ENCODE results near the gene SLC25A45.

SLC25A45 gene

GRCh38 chr11:65382033-65382803 lies at the start of gene SLC25A45:
Gene SLC25A45, minus strand, starts transcription at chr11:65382646. Its CDS starts 695 bp downstream, at chr11:65381951.
- DNase-seq (ENCODE audit: insufficient read length, low spot score) = peak; percentile 83

GRCh38 chr11:65431451-65432099 lies 49.1 kb upstream of the SLC25A45 start:
- DNase-seq (ENCODE audit: insufficient read length, low spot score) (no peak), FAIRE-seq (no peak)

More at GRCh38 chr11:65382033-65382803, at the start of gene SLC25A45:
- peak; percentile 95 for FAIRE-seq

- FAIRE-seq (no peak), DNase-seq (ENCODE audit: insufficient read length, low spot score) (no peak)
Observed at GRCh38 chr11:65430406-65431217, 48.2 kb upstream of the SLC25A45 start.

GRCh38 chr11:65429724-65430405 lies 47.4 kb upstream of the SLC25A45 start:
- DNase-seq (ENCODE audit: insufficient read length, low spot score) = no peak
- FAIRE-seq = no peak

- DNase-seq (ENCODE audit: insufficient read length, low spot score) (no peak), FAIRE-seq (no peak)
Observed at GRCh38 chr11:65429068-65429681, 46.7 kb upstream of the SLC25A45 start.

GRCh38 chr11:65428578-65429067 lies 46.2 kb upstream of the SLC25A45 start:
- DNase-seq (ENCODE audit: insufficient read length, low spot score) = no peak
- FAIRE-seq = no peak

- no peak for FAIRE-seq
- no peak for DNase-seq (ENCODE audit: insufficient read length, low spot score)
Observed at GRCh38 chr11:65427691-65428577, 45.5 kb upstream of the SLC25A45 start.

- FAIRE-seq (no peak), DNase-seq (ENCODE audit: insufficient read length, low spot score) (no peak)
Observed at GRCh38 chr11:65426839-65427690, 44.6 kb upstream of the SLC25A45 start.

- DNase-seq (ENCODE audit: insufficient read length, low spot score) (no peak), FAIRE-seq (no peak)
Observed at GRCh38 chr11:65425971-65426838, 43.8 kb upstream of the SLC25A45 start.

GRCh38 chr11:65425105-65425970 lies 42.9 kb upstream of the SLC25A45 start:
- no peak for FAIRE-seq

GRCh38 chr11:65424205-65425104 lies 42.0 kb upstream of the SLC25A45 start:
- FAIRE-seq (no peak), DNase-seq (ENCODE audit: insufficient read length, low spot score) (no peak)

More at GRCh38 chr11:65425105-65425970, 42.9 kb upstream of the SLC25A45 start:
- no peak for DNase-seq (ENCODE audit: insufficient read length, low spot score)

- DNase-seq (ENCODE audit: insufficient read length, low spot score) = no peak
- FAIRE-seq = no peak
Observed at GRCh38 chr11:65423516-65424204, 41.2 kb upstream of the SLC25A45 start.

GRCh38 chr11:65422633-65423515 lies 40.4 kb upstream of the SLC25A45 start, which contains the start of gene NEAT1:
Gene NEAT1, plus strand, starts transcription at chr11:65422798.
- peak; percentile 63 for DNase-seq (ENCODE audit: insufficient read length, low spot score)
- FAIRE-seq = no peak

All from HTR-8/SVneo (cell line).